Measurements from ENCODE around the gene PLA2R1.

PLA2R1 gene

GRCh38 chr2:159892990-159893810, 169.2 kb downstream of the PLA2R1 start:
- no peak for DNase-seq

- DNase-seq: no peak
Measured at GRCh38 chr2:159891917-159892730, 170.3 kb downstream of the PLA2R1 start.

GRCh38 chr2:159891267-159891588, 171.2 kb downstream of the PLA2R1 start:
- DNase-seq: no peak

GRCh38 chr2:159890551-159891266, 171.7 kb downstream of the PLA2R1 start:
- DNase-seq: no peak

GRCh38 chr2:159882130-159882745, 180.2 kb downstream of the PLA2R1 start:
- no peak for DNase-seq
